Testis (tissue), 3 donors: ENCODE data around the gene MBD6. TPM values are rescaled to one million over a fixed set of nuclear protein-coding genes. Genes with fewer than 3 reads are reported as not detected.

Source experiments
- DNase-seq: peaks from one replicate; pipeline ENCODE4 v3.0.0-alpha.2; 2019
- H3K27ac ChIP-seq, 2 donors: fragments of 200-600 bp; sonication (generic); one replicate each; pipeline ENCODE4 v1.5.1; 2019
- H3K27me3 ChIP-seq: fragments of 200-600 bp; sonication (generic); one replicate; pipeline ENCODE4 v1.5.1; 2019
- H3K36me3 ChIP-seq: fragments of 200-600 bp; sonication (generic); one replicate; pipeline ENCODE4 v1.5.1; 2017; ENCODE audit warnings: low read depth; ENCODE audit errors: missing control alignments
- H3K4me1 ChIP-seq: fragments of 200-600 bp; sonication (generic); one replicate; pipeline ENCODE4 v1.5.1; 2019
- H3K4me3 ChIP-seq, 2 donors: fragments of 200-600 bp; sonication (generic); one replicate each; pipeline ENCODE4 v1.5.1; 2017 to 2019
- H3K9me3 ChIP-seq: fragments of 200-600 bp; sonication (generic); one replicate; pipeline ENCODE4 v1.5.1; 2017
- CTCF ChIP-seq, 3 experiments: fragments of 450-650 bp in 2 of 3; fragments of 200-600 bp in 1 of 3; sonication (generic) in 1 of 3; IDR thresholded peaks; one replicate each; pipeline ENCODE4 v1.5.1; 2016 to 2019; ENCODE audit warnings: antibody characterized with exemption in 3 of 3, mild to moderate bottlenecking in 2 of 3, moderate library complexity in 1 of 3
- POLR2A ChIP-seq: fragments of 450-650 bp; IDR thresholded peaks from one replicate; pipeline ENCODE4 v1.6.1; 2017; ENCODE audit warnings: antibody characterized with exemption, mild to moderate bottlenecking, moderate library complexity
- WGBS, 2 donors: methylation state at CpG; one replicate each; pipeline ENCODE4 v1.1.5; 2018; 5-methylcytosine and 5-hydroxymethylcytosine counted together
- intact Hi-C: fragments of 100-400 bp; cut with DNase I; formaldehyde crosslinking; loops from one replicate; pipeline ENCODE4 v1.15.1; 2023; ENCODE audit warnings: low total_unique reads
- polyA plus RNA-seq: library from polyadenylated mRNA; stranded (reverse); fragments of 350-450 nt; fragmentation: Illumina TruSeq; extraction: RNeasy Lipid Tissue Mini Kit (QIAGEN cat#74804); gene quantifications from one replicate; pipeline ENCODE4 v1.2.3, GENCODE V29; 2014; ENCODE audit warnings: low read depth, low replicate concordance; ENCODE audit not compliant: insufficient read depth
- total RNA-seq, 2 donors: library from RNA; depleted of rRNA; stranded (reverse); fragments of >200 nt; gene quantifications; one replicate each; pipeline ENCODE4 v1.2.3, GENCODE V29; 2016

The MBD6 gene
- total and polyA plus RNA-seq, 3 donors from 2014 or later: 84.7 to 130 (median 86.6) TPM

- Histone ChIP-seq H3K4me3 (no peak overlapping the region), H3K4me1 (peaks cover 15% of the 10 kb centered on the region), H3K36me3 (no peaks in the 10 kb centered on the region), H3K27ac (no peak overlapping the region), H3K9me3 (no peaks in the 10 kb centered on the region), H3K27me3 (no peaks in the 10 kb centered on the region)
- TF ChIP-seq POLR2A (no peak), CTCF (IDR thresholded peaks at IDR 0.05) (no peak)
- no peak for DNase-seq
- intact Hi-C loops: no loop called here
- WGBS, 2 donors: 24 to 38% methylated on average over 2 of the region's 2 CpGs
Observed at GRCh38 chr12:57548488-57548887, 25.9 kb downstream of the MBD6 start.

- H3K4me3 ChIP-seq: peak overlapping the region; percentile 41 to 50
- H3K9me3 ChIP-seq: no peaks in the 10 kb centered on the region
- no peaks in the 10 kb centered on the region for H3K27me3 ChIP-seq
- no peak for DNase-seq
- 22 to 26% methylated on average over 13 of the region's 13 CpGs for WGBS, 2 donors
- no peaks in the 10 kb centered on the region for H3K36me3 ChIP-seq
- intact Hi-C loops: no loop called here
- peaks cover 15% of the 10 kb centered on the region for H3K4me1 ChIP-seq
- H3K27ac ChIP-seq: no peak overlapping the region
- no peak for TF ChIP-seq CTCF (IDR thresholded peaks at IDR 0.05)
- no peak for TF ChIP-seq POLR2A
Observed at GRCh38 chr12:57549203-57549908, 26.7 kb downstream of the MBD6 start.

GRCh38 chr12:57549909-57550640 is 27.5 kb downstream of the MBD6 start, which contains the start of gene KIF5A:
KIF5A (plus strand) TSS chr12:57550044; CDS start chr12:57550272, 228 bp downstream.
- 5 to 14% methylated on average over 24 to 52 of the region's 52 CpGs for WGBS, 2 donors
- H3K27me3 ChIP-seq: no peaks in the 10 kb centered on the region
- peak within 1 kb of the TSS; percentile 41 to 50 for H3K4me3 ChIP-seq
- no peaks in the 10 kb centered on the region for H3K9me3 ChIP-seq
- no peaks in the 10 kb centered on the region for H3K36me3 ChIP-seq
- H3K27ac ChIP-seq: no peak within 1 kb of the TSS
- intact Hi-C loops: no loop called here
- TF ChIP-seq CTCF (IDR thresholded peaks at IDR 0.05): no peak
- no peak for TF ChIP-seq POLR2A
- peaks cover 15% of the 10 kb centered on the region for H3K4me1 ChIP-seq
- peak; percentile 52 for DNase-seq

- no peak for DNase-seq
- Histone ChIP-seq H3K36me3 (no peaks in the 10 kb centered on the region), H3K9me3 (no peaks in the 10 kb centered on the region), H3K4me1 (peaks cover 11% of the 10 kb centered on the region), H3K27me3 (no peaks in the 10 kb centered on the region), H3K27ac (no peak overlapping the region), H3K4me3 (peak overlapping the region in 1 of 2 donors; percentile 50)
- TF ChIP-seq CTCF (IDR thresholded peaks at IDR 0.05) (no peak), POLR2A (no peak)
- WGBS, 2 donors: 35 to 71% methylated on average over 7 of the region's 7 CpGs
- intact Hi-C loops: no loop called here
Observed at GRCh38 chr12:57550641-57551549, 28.3 kb downstream of the MBD6 start.
